Keratinocyte (primary cell): ENCODE results near the gene HMGCS1.

ENCODE experiments used
- CTCF ChIP-seq, 3 experiments: IDR thresholded peaks in 1 of 3; conservative IDR thresholded peaks in 1 of 3; optimal IDR thresholded peaks in 1 of 3; 2 replicates in 2 of 3; 3 replicates in 1 of 3; pipeline versions ENCODE3 to v1.5.1; 2011; ENCODE audit warnings: low read length in 3 of 3, mild to moderate bottlenecking in 3 of 3, moderate library complexity in 2 of 3, control low read depth in 1 of 3, inconsistent platforms in 1 of 3; ENCODE audit not compliant: insufficient read depth in 2 of 3; ENCODE audit errors: extremely low read depth in 1 of 3
- EZH2 ChIP-seq: IDR thresholded peaks from one replicate; pipeline ENCODE4 v1.6.1; 2012; ENCODE audit warnings: inconsistent platforms, mild to moderate bottlenecking, low read length, moderate library complexity

- TF ChIP-seq CTCF (optimal IDR thresholded peaks at IDR 0.05 in 1 of 3, IDR thresholded peaks at IDR 0.05 in 1 of 3, conservative IDR thresholded peaks at IDR 0.05 in 1 of 3; ENCODE audit: extremely low read depth in 1 of 3, insufficient read depth in 2 of 3, low read length in 3 of 3) (no peak), EZH2 (no peak)
These were observed 2.1 kb upstream of the HMGCS1 start for GRCh38 chr5:43315263-43315662.
